Endothelial cell of umbilical vein (primary cell): ENCODE results near the gene CMIP. TPM values are rescaled to one million over a fixed set of nuclear protein-coding genes. Genes with fewer than 3 reads are reported as not detected.
A peak's percentile ranks its signal among the peaks of the same experiment; 100 is the strongest.

Experiments used
- BruUV-seq: library from RNA; stranded (reverse); fragments of 400-500 nt; replicated peaks from 2 replicates; lab custom pipeline; 2021; lab: Mats Ljungman, UMichigan
- CTCF ChIA-PET: fragments of 300-600, 350-600 bp; sonication (Branson Sonifier 250); formaldehyde crosslinking; loops from one replicate; lab custom pipeline; 2021; ENCODE audit warnings: antibody characterized with exemption, inconsistent platforms; lab: Charles Lee
- POLR2A ChIA-PET: fragments of 300-600, 350-600 bp; sonication (Branson Sonifier 250); formaldehyde crosslinking; loops from one replicate; lab custom pipeline; 2021; ENCODE audit warnings: antibody characterized with exemption, inconsistent platforms; lab: Charles Lee
- DNase-seq: peaks from one replicate; pipeline ENCODE4 v3.0.0-alpha.2; 2011; ENCODE audit warnings: low read depth, low spot score
- FAIRE-seq: peaks from 2 replicates; lab custom pipeline; 2011; peaks lifted over from hg19 to GRCh38; lab: Jason Lieb, UNC
- H2AFZ ChIP-seq: 2 replicates; pipeline ENCODE4 v1.6.0; 2012; ENCODE audit warnings: low read depth, low read length, control low read depth, inconsistent platforms
- H3K27ac ChIP-seq: 2 replicates; pipeline ENCODE4 v1.5.1; 2011; ENCODE audit warnings: low read depth, mild to moderate bottlenecking, control low read depth, low read length, moderate library complexity; ENCODE audit not compliant: insufficient read depth
- H3K27me3 ChIP-seq, 2 experiments: 2 replicates each; pipeline versions ENCODE4 v1.6.0 to v1.6.1; 2011; ENCODE audit warnings: low read length in 2 of 2, mixed read lengths in 1 of 2; ENCODE audit not compliant: control insufficient read depth in 2 of 2, insufficient read depth in 2 of 2
- H3K36me3 ChIP-seq, 2 experiments: 2 replicates in 1 of 2; 3 replicates in 1 of 2; pipeline ENCODE4 v1.5.1; 2011; ENCODE audit warnings: low read length in 2 of 2, mild to moderate bottlenecking in 1 of 2, moderate library complexity in 1 of 2; ENCODE audit not compliant: control insufficient read depth in 2 of 2, insufficient read depth in 2 of 2; ENCODE audit errors: extremely low read depth in 1 of 2
- H3K4me1 ChIP-seq: 3 replicates; pipeline ENCODE4 v1.5.1; 2011; ENCODE audit warnings: mild to moderate bottlenecking, low read length; ENCODE audit not compliant: control insufficient read depth, insufficient read depth; ENCODE audit errors: extremely low read depth
- H3K4me2 ChIP-seq: 2 replicates; pipeline ENCODE4 v1.6.1; 2011; ENCODE audit warnings: low read length, control low read depth, mixed read lengths; ENCODE audit not compliant: insufficient read depth
- H3K4me3 ChIP-seq, 3 experiments: fragments of 200-600 bp in 1 of 3; sonication (generic), shearing (Covaris generic) in 1 of 3; replicated peaks in 1 of 3; 2 replicates each; pipeline ENCODE4 v1.5.1; 2011 to 2016; ENCODE audit warnings: control low read depth in 3 of 3, low read length in 3 of 3, mild to moderate bottlenecking in 2 of 3, inconsistent platforms in 1 of 3, low read depth in 1 of 3, moderate library complexity in 1 of 3; ENCODE audit not compliant: insufficient read depth in 1 of 3
- H3K79me2 ChIP-seq: 2 replicates; pipeline ENCODE4 v1.6.0; 2012; ENCODE audit warnings: low read length, inconsistent platforms; ENCODE audit not compliant: control insufficient read depth, insufficient read depth
- H3K9ac ChIP-seq: replicated peaks from 2 replicates; pipeline ENCODE3; 2011; ENCODE audit warnings: low read length, control low read depth; ENCODE audit not compliant: insufficient read depth; ENCODE audit errors: extremely low read depth
- H3K9me1 ChIP-seq: replicated peaks from 3 replicates; pipeline ENCODE4 v1.6.0; 2011; ENCODE audit warnings: mild to moderate bottlenecking, low read length; ENCODE audit not compliant: control insufficient read depth, insufficient read depth; ENCODE audit errors: extremely low read depth
- H3K9me3 ChIP-seq: replicated peaks from 2 replicates; pipeline ENCODE4 v1.5.1; 2012; ENCODE audit warnings: low read length, inconsistent platforms; ENCODE audit not compliant: control insufficient read depth, insufficient read depth
- H4K20me1 ChIP-seq: replicated peaks from 2 replicates; pipeline ENCODE3; 2011; ENCODE audit warnings: mild to moderate bottlenecking, low read length; ENCODE audit not compliant: control insufficient read depth, insufficient read depth; ENCODE audit errors: extremely low read depth
- EZH2 ChIP-seq: IDR thresholded peaks from 2 replicates; pipeline ENCODE4 v1.6.1; 2012; ENCODE audit warnings: borderline replicate concordance, low read depth, mild to moderate bottlenecking, moderate library complexity, low read length, inconsistent platforms; ENCODE audit not compliant: severe bottlenecking
- FOS ChIP-seq: IDR thresholded peaks from 2 replicates; pipeline ENCODE4 v1.6.1; 2011; ENCODE audit warnings: mild to moderate bottlenecking, low read length, moderate library complexity, borderline replicate concordance; ENCODE audit not compliant: insufficient read depth
- GATA2 ChIP-seq: IDR thresholded peaks from 2 replicates; pipeline ENCODE4 v1.7.0; 2011; ENCODE audit warnings: low read depth, mild to moderate bottlenecking, moderate library complexity, mixed read lengths, low read length; ENCODE audit not compliant: insufficient read length, insufficient read depth
- MYC ChIP-seq: IDR thresholded peaks from one replicate; pipeline ENCODE4 v1.6.1; 2011; ENCODE audit warnings: mild to moderate bottlenecking, low read depth, low read length
- POLR2AphosphoS5 ChIP-seq: IDR thresholded peaks from 2 replicates; pipeline ENCODE4 v1.6.1; 2012; ENCODE audit warnings: low read depth, mild to moderate bottlenecking, control low read depth, low read length, moderate library complexity; ENCODE audit not compliant: insufficient read depth
- dilution Hi-C: fragments of 300-500 bp; cut with MboI; formaldehyde crosslinking; loops from one replicate; pipeline ENCODE4 v1.15.0; 2019; ENCODE audit warnings: low sequenced_read_pairs; ENCODE audit not compliant: extremely low pct_ligation_motif_present
- intact Hi-C: fragments of 100-400 bp; cut with micrococcal nuclease; formaldehyde crosslinking; loops from one replicate; pipeline ENCODE4 v1.10.0; 2022
- polyA plus RNA-seq, 4 experiments: library from polyadenylated mRNA; depleted of rRNA in 3 of 4; stranded (reverse) in 3 of 4; unstranded in 1 of 4; fragments of >200 nt; gene quantifications; 2 replicates each; pipeline versions ENCODE4 v1.2.1 to v1.2.3, GENCODE V29; 2011 to 2012; ENCODE audit warnings: missing spikeins in 1 of 4
- total RNA-seq: library from RNA; stranded (reverse); gene quantifications from 2 replicates; pipeline ENCODE4 v1.2.3, GENCODE V29; 2021

CMIP gene
- total and polyA plus RNA-seq, 2 donors (not counting 3 experiments of a cell fraction or from before 2014, with no cell fraction given): 29.0 to 101 TPM

DNA sequence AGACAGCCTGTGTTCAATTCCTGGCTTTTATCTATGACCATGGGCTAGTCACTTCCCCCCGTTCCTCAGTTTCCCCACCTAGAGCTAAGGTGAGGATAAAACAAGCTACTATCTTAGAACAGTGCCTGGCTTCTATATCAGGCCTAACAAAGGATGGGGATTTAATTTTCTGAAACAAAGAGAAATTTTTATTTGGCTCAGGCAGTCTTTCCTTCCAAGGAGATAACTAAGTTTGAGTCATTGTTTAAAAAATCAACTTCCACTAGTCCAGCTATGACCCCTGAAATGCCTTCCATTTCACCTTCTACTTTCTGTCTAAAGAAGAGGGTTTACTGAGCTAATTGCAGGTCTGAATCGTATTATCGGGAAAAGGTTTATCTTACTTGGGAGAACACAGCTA, 99.0 kb downstream of the CMIP start:
- H3K9ac ChIP-seq: peak overlapping the region; percentile 40
- H3K9me3 ChIP-seq: no peaks in the 10 kb centered on the region
- H3K27me3 ChIP-seq: no peaks in the 10 kb centered on the region
- peaks cover 5% of the 10 kb centered on the region for H4K20me1 ChIP-seq
- no peak overlapping the region for H2AFZ ChIP-seq
- FAIRE-seq (peak; percentile 78), DNase-seq (peak; percentile 52)
- dilution Hi-C loops (no loop called here), intact Hi-C loops (loop anchor here (1.0 to 5.0 kb wide), 4 partner anchors 10 to 97 kb away; no protein-coding TSS in a partner anchor)
- peaks cover 31% of the 10 kb centered on the region for H3K4me1 ChIP-seq
- H3K4me3 ChIP-seq: no peak overlapping the region
- no peaks in the 10 kb centered on the region for H3K9me1 ChIP-seq
- ChIA-PET POLR2A (interaction anchor here (1.5 kb wide), 1 partner anchor 28 kb away, joined by 3 read pairs; no protein-coding TSS in a partner anchor), CTCF (interaction anchor here (1.0 to 1.5 kb wide), 5 partner anchors 17 to 114 kb away, joined by 3 to 4 read pairs (median 3); no protein-coding TSS in a partner anchor)
- peaks cover 0 to 2% of the 10 kb centered on the region in 2 experiments for H3K36me3 ChIP-seq
- peaks cover 37% of the 10 kb centered on the region for H3K79me2 ChIP-seq
- H3K4me2 ChIP-seq: peak overlapping the region; percentile 40
- no TSS peak for BruUV-seq
- peak; percentile 43 for TF ChIP-seq GATA2
- TF ChIP-seq EZH2: no peak
- peak overlapping the region; percentile 40 for H3K27ac ChIP-seq

- no TSS peak for BruUV-seq
- DNase-seq: peak; percentile 62
Measured at GRCh38 chr16:81544261-81544660, 99.7 kb downstream of the CMIP start.

More at GRCh38 chr16:81544261-81544660, 99.7 kb downstream of the CMIP start:
- H3K27ac ChIP-seq: no peak overlapping the region
- intact Hi-C loops: loop anchor here (5.0 kb wide), 1 partner anchor 42 kb away; no protein-coding TSS in a partner anchor
- FAIRE-seq: peak; percentile 89
- no peaks in the 10 kb centered on the region for H3K9me1 ChIP-seq
- no peaks in the 10 kb centered on the region for H3K27me3 ChIP-seq
- peaks cover 0 to 2% of the 10 kb centered on the region in 2 experiments for H3K36me3 ChIP-seq
- H2AFZ ChIP-seq: no peak overlapping the region
- peaks cover 31% of the 10 kb centered on the region for H3K4me1 ChIP-seq
- peaks cover 43% of the 10 kb centered on the region for H3K79me2 ChIP-seq
- peak overlapping the region; percentile 40 for H3K4me2 ChIP-seq
- H3K9me3 ChIP-seq: no peaks in the 10 kb centered on the region
- ChIA-PET CTCF (interaction anchor here (0.6 to 1.5 kb wide), 4 partner anchors 18 to 141 kb away, joined by 3 to 4 read pairs (median 3); no protein-coding TSS in a partner anchor), POLR2A (interaction anchor here (1.5 kb wide), 1 partner anchor 28 kb away, joined by 3 read pairs; no protein-coding TSS in a partner anchor)
- H3K9ac ChIP-seq: no peak overlapping the region
- TF ChIP-seq FOS: peak; percentile 31
- no peak for TF ChIP-seq MYC
- TF ChIP-seq EZH2: no peak
- peak; percentile 28 for TF ChIP-seq GATA2
- peak; percentile 73 for TF ChIP-seq POLR2AphosphoS5
- dilution Hi-C loops: no loop called here
- H3K4me3 ChIP-seq: no peak overlapping the region
- H4K20me1 ChIP-seq: peaks cover 5% of the 10 kb centered on the region
